Skeletal muscle tissue (tissue), 4 donors: Measurements from ENCODE around the gene IMP4. TPM values are rescaled to one million over a fixed set of nuclear protein-coding genes. Genes with fewer than 3 reads are reported as not detected.

Experiments used
- H3K27ac ChIP-seq: one replicate; pipeline ENCODE4 v1.7.0; 2013; ENCODE audit warnings: mild to moderate bottlenecking, low read depth, low read length, inconsistent platforms
- H3K27me3 ChIP-seq, 3 donors: one replicate each; pipeline ENCODE4 v1.7.0; 2013; ENCODE audit warnings: low read length in 3 of 3; ENCODE audit not compliant: control insufficient read depth in 3 of 3, insufficient read depth in 3 of 3
- H3K36me3 ChIP-seq, 3 donors: one replicate each; pipeline ENCODE4 v1.7.0; 2013; ENCODE audit warnings: low read length in 3 of 3; ENCODE audit not compliant: control insufficient read depth in 3 of 3, insufficient read depth in 3 of 3
- H3K4me1 ChIP-seq, 3 donors: one replicate each; pipeline ENCODE4 v1.7.0; 2013; ENCODE audit warnings: low read length in 3 of 3, mild to moderate bottlenecking in 3 of 3; ENCODE audit not compliant: control insufficient read depth in 3 of 3, insufficient read depth in 3 of 3
- H3K4me3 ChIP-seq, 3 donors: one replicate each; pipeline ENCODE4 v1.7.0; 2013; ENCODE audit warnings: low read length in 3 of 3
- H3K9ac ChIP-seq, 3 donors: one replicate each; pipeline ENCODE4 v1.7.0; 2013; ENCODE audit warnings: low read length in 3 of 3, mild to moderate bottlenecking in 3 of 3, moderate library complexity in 2 of 3, low read depth in 1 of 3
- H3K9me3 ChIP-seq, 3 donors: one replicate each; pipeline ENCODE4 v1.7.0; 2013; ENCODE audit warnings: low read length in 3 of 3; ENCODE audit not compliant: control insufficient read depth in 3 of 3
- total RNA-seq: library from RNA; depleted of rRNA; stranded (reverse); fragments of >200 nt; gene quantifications from one replicate; pipeline ENCODE4 v1.2.3, GENCODE V29; 2014
- donor health status: Osteomylitis.

The IMP4 gene
- total RNA-seq, 1 donor from 2014 or later: 32.9 TPM

DNA sequence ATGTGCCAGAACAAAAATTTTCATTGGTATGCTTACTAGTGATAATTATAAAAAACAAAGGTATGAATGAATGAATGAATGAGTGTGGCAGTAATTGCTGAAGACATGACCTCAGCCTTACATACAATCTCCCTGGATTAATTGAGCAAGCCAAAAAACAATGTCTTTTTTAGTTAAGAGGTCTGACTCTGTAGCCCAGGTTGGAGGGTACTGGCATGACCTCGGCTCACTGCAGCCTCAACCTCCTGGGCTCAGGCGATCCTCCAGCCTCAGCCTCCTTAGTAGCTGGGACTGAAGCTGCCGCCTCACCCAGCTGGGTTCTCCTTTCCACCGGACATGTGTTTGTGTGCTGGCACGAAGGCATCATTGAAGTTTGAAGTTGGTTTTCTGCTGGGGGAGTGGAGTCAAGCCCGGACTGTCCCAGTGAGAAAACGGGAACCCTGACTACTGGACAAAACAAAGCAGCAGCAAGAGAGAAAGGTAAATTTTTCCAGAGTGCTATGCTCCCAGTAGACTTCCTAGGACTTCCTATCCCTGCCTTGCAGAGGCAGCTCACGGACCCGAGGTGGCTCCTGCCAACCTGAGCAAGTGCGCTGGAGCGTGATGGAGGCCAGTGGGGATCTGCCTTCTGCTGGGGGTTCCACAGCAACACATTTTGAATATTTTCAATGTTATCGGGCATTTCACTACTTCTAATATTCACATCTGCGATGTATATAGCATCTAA is 6.4 kb upstream of the IMP4 start:
- H3K4me1 ChIP-seq: peaks cover 5 to 17% (median 6%) of the 10 kb centered on the region in 3 donors

DNA sequence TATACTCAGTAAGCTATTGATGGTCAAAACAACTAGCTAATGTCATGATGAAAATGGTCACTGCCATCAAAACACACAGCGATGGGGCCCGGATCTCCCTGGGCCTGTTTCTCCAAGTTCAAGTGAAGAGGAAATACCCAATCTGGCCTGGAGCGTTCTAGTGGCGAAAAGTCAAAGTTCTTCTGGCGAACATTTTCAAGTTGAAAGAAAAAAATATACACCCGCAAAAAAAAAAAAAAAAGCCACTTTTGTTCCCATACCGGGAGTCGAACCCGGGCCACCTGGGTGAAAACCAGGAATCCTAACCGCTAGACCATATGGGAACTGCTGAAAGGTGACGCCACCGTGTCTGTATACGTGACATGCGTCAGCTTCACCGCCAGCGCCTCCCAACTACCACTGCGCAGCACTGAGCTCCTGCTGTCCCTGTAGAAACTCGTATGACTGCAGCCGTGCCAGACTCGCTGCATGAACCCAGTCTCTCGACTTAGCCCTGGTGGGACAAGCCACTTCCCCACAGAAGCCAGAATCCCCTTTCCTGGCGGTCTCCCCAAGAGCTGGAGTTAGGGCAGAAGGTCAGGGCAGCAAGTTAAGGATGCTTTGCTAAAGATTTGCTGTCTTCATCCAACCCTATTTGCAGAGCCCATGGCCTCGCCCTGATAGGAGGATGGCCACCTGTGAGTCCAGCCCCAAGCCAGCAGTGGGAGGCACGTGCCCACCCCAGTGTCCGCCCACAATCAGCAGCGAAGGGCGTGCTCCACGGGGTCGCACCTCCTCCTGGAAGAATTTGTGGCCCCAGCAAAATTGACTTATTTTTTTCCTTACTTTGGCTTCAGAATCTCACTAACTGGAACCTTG is 5.6 kb upstream of the IMP4 start:
- peak overlapping the region in 1 of 3 donors; percentile 33 for H3K9ac ChIP-seq
- H3K9me3 ChIP-seq: no peaks in the 10 kb centered on the region
- peaks cover 3 to 6% (median 4%) of the 10 kb centered on the region in 3 donors for H3K27me3 ChIP-seq
- H3K36me3 ChIP-seq: peaks cover 13 to 21% (median 20%) of the 10 kb centered on the region in 3 donors
- no peak overlapping the region for H3K27ac ChIP-seq
- H3K4me1 ChIP-seq: peaks cover 7 to 20% (median 9%) of the 10 kb centered on the region in 3 donors
- H3K4me3 ChIP-seq: peak overlapping the region in 2 of 3 donors; percentile 2 to 31

More for the DNA sequence above, 6.4 kb upstream of the IMP4 start:
- H3K27me3 ChIP-seq: peaks cover 6 to 8% (median 7%) of the 10 kb centered on the region in 3 donors
- no peak overlapping the region for H3K27ac ChIP-seq
- H3K9me3 ChIP-seq: no peaks in the 10 kb centered on the region
- no peak overlapping the region for H3K9ac ChIP-seq
- H3K36me3 ChIP-seq: peaks cover 13 to 21% (median 20%) of the 10 kb centered on the region in 3 donors
- H3K4me3 ChIP-seq: no peak overlapping the region

DNA sequence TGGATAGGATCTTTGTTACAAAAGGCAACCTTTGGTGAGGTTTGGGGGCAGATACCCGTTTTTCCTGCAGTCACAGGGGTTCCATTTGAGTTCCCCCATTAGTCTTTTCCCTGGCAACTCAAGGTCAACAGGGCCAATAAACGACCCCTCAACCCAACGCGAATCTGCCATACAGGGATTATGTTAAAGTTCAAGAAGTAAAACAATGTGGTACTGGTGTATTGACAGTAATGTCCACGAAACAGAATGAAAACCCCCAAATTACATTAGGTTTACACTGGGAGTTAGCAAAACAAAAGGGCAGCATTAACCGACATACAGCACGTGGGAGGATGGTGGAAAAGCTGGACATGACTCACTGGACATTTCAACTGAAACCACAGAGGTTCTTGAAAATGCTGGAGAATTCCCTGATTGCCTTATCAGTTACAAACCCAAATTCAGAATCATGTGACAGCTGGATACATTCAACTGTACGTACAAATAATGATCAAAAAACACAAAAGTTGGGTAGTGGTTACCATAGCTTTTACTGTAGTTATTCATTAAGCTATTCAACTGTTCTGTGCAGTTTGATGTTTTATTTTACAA is 4.9 kb upstream of the IMP4 start:
- no peak overlapping the region for H3K4me3 ChIP-seq
- H3K27ac ChIP-seq: no peak overlapping the region

DNA sequence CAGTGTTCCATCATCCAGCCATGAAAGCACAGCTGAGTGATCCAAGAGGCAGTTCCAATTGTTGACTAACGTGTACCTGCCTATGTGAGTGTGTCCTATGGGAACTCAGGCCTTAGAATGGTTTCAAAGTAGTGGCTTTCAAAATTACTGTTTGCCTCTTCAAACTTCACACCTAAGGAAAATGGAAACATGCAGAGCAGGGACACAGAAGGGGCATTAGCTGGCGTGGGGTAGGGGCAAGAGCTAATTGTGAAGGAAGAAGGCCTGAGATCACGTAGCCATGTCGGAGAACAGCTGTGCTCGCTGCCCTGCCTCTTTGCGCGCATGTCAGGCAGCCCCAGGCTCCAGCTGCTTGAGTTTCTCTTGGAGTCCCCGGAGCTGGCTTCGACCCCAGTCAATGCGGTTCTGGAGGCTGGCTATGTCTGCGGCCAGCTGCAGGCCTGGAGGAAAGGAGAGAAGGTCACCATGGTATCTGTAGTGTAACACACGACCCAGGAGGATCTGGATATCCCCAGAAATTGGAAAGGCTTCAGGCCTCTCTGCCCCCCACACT is 3.8 kb upstream of the IMP4 start:
- H3K4me3 ChIP-seq: no peak overlapping the region
- H3K27me3 ChIP-seq: no peaks in the 10 kb centered on the region
- peaks cover 12 to 29% (median 14%) of the 10 kb centered on the region in 3 donors for H3K4me1 ChIP-seq
- H3K9me3 ChIP-seq: no peaks in the 10 kb centered on the region
- peaks cover 13 to 21% (median 20%) of the 10 kb centered on the region in 3 donors for H3K36me3 ChIP-seq
- H3K27ac ChIP-seq: peak overlapping the region; percentile 32
- H3K9ac ChIP-seq: no peak overlapping the region

More for the DNA sequence above, 4.9 kb upstream of the IMP4 start:
- Histone ChIP-seq H3K9me3 (no peaks in the 10 kb centered on the region), H3K36me3 (peaks cover 13 to 21% (median 20%) of the 10 kb centered on the region in 3 donors), H3K9ac (peak overlapping the region in 1 of 3 donors; percentile 33), H3K4me1 (peaks cover 6 to 19% (median 7%) of the 10 kb centered on the region in 3 donors), H3K27me3 (no peaks in the 10 kb centered on the region)

DNA sequence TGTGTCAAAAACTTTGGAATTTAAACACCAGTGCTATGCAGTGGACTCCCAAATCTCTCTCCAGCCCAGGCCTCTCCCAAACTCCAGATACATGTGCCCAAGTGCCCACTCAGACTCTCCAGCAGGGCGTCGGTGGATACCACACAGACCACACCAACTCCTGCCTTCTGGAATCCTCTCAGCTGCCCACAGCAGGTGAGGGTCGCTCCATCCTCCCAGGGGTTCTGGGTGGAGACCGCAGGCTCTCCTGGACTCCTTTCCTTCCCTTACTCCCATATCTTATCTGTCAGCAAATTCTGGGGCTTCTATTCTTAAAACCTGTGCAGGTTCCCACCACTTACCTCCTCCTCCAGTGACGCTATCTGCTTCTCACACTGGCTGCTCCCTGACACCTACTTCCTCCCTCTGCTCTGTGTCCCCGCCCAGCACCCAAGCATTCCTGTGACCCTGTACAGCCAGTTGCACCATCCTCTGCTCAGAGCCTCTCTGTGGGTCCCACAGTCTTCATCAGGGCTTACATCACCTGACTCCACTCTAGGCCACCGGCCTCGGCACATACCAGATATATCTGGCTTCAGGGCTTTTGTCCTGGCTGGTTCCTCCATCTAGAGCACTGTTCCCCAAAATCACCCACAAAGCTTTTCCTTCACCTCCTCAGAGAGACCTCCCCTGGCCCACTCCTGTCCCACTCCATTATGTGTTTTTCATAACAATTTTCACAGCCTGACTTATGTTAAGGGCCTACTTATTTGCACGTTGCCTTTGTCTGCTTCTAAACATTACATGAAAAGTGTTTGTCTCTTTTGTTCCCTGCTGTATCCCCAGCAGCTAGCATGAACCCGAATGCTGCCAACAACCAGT is 2.6 kb upstream of the IMP4 start:
- H3K9ac ChIP-seq: no peak overlapping the region
- no peaks in the 10 kb centered on the region for H3K9me3 ChIP-seq
- no peak overlapping the region for H3K27ac ChIP-seq
- no peaks in the 10 kb centered on the region for H3K27me3 ChIP-seq
- H3K36me3 ChIP-seq: peaks cover 21 to 29% (median 29%) of the 10 kb centered on the region in 3 donors
- no peak overlapping the region for H3K4me3 ChIP-seq
- H3K4me1 ChIP-seq: peaks cover 12 to 29% (median 17%) of the 10 kb centered on the region in 3 donors

DNA sequence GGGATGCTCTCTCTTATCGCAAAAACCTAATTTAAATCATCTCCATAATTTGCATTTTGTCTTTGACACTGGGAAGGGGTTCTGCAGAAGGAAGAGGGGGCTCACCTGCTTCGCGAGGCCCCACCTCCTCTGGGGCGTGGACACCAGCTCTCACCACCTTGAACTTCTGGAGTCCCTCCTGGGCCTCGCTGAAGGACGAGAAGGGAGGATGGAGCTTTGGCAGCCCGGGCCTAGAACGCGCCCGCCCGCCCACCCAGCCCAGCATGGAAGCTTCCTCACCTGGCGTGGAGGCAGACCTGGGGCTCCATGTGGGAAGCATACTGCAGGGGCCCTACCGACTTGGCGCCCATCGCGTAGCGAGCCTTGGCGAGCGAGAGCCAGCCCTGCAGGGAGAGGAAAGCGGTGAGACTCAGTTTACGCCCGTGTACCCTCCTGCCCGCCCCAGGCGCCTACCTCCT is 1.1 kb upstream of the IMP4 start:
- Histone ChIP-seq H3K27ac (peak overlapping the region; percentile 88), H3K36me3 (peaks cover 36 to 44% (median 43%) of the 10 kb centered on the region in 3 donors), H3K9ac (peak overlapping the region; percentile 79 to 89 (median 88)), H3K27me3 (no peaks in the 10 kb centered on the region), H3K4me3 (peak overlapping the region; percentile 81 to 97 (median 85)), H3K4me1 (peaks cover 12 to 29% (median 17%) of the 10 kb centered on the region in 3 donors), H3K9me3 (no peaks in the 10 kb centered on the region)

DNA sequence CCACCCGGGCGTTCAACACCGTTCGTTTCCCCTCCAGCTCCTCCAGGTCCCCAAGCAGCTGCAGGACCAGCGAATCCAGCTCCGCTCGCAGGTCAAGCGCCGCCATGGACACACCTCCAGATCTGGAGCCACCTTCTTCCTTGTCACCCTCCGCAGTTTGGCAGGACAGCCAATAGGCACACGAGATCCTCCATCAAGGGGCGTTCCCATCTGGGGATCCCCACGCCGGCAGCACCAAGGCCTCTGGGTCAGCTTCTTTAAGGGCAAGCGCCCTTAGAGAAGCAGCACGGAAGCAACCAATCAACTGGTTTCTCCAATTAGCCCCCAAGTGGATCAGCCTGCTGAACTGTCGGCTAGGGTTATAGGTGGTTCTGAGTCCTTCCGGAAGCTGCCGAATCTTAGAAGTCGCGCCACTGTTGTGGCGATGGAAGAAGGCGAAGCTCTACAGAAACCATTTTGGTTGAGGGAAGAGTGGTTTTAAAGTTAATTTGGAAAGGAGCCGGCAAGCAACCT is 621 bp upstream of the IMP4 start:
- no peaks in the 10 kb centered on the region for H3K27me3 ChIP-seq
- H3K4me3 ChIP-seq: peak overlapping the region; percentile 81 to 97 (median 85)
- H3K27ac ChIP-seq: peak overlapping the region; percentile 88
- H3K9me3 ChIP-seq: no peaks in the 10 kb centered on the region
- peak overlapping the region; percentile 79 to 89 (median 88) for H3K9ac ChIP-seq
- H3K36me3 ChIP-seq: peaks cover 40 to 48% (median 46%) of the 10 kb centered on the region in 3 donors
- peaks cover 12 to 29% (median 17%) of the 10 kb centered on the region in 3 donors for H3K4me1 ChIP-seq

DNA sequence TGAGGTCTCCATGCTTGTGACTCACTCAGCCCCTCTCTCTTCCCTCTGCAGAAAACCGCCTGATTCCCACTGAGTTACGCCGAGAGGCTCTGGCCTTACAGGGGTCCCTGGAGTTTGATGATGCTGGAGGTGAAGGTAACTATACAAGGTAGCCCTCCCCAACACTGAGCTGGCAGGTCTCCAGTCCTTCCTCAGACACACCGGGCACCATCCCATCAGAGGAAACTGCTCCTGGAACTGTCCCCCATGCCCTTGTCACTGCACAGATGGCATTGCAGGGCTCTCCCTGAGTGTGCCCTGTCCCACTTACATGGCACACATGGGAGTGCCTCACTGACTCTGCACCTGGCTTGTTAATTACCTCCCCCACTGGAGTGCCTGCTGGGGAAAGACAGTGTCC is 1.9 kb downstream of the IMP4 start:
- Histone ChIP-seq H3K27ac (no peak overlapping the region), H3K27me3 (no peaks in the 10 kb centered on the region), H3K9ac (no peak overlapping the region), H3K4me1 (peaks cover 10 to 22% (median 17%) of the 10 kb centered on the region in 3 donors), H3K4me3 (no peak overlapping the region), H3K36me3 (peaks cover 43 to 51% (median 49%) of the 10 kb centered on the region in 3 donors), H3K9me3 (no peaks in the 10 kb centered on the region)
